Coronary artery (tissue), 2 donors: Measurements from ENCODE around the gene ZBTB43.

ENCODE experiments used
- DNase-seq: peaks from one replicate; pipeline ENCODE4 v3.0.0-alpha.2; 2017; ENCODE audit warnings: low spot score
- H3K27ac ChIP-seq, 2 donors: fragments of 200-600 bp; sonication (generic); one replicate each; pipeline ENCODE4 v1.5.1; 2016 to 2019
- H3K4me3 ChIP-seq: fragments of 200-600 bp; sonication (generic); 2 replicates; pipeline ENCODE4 v1.5.1; 2016; ENCODE audit warnings: mild to moderate bottlenecking, moderate library complexity
- CTCF ChIP-seq: fragments of 200-600 bp; sonication (generic); IDR thresholded peaks from one replicate; pipeline ENCODE4 v1.5.1; 2019; ENCODE audit warnings: antibody characterized with exemption

Gene ZBTB43

DNA sequence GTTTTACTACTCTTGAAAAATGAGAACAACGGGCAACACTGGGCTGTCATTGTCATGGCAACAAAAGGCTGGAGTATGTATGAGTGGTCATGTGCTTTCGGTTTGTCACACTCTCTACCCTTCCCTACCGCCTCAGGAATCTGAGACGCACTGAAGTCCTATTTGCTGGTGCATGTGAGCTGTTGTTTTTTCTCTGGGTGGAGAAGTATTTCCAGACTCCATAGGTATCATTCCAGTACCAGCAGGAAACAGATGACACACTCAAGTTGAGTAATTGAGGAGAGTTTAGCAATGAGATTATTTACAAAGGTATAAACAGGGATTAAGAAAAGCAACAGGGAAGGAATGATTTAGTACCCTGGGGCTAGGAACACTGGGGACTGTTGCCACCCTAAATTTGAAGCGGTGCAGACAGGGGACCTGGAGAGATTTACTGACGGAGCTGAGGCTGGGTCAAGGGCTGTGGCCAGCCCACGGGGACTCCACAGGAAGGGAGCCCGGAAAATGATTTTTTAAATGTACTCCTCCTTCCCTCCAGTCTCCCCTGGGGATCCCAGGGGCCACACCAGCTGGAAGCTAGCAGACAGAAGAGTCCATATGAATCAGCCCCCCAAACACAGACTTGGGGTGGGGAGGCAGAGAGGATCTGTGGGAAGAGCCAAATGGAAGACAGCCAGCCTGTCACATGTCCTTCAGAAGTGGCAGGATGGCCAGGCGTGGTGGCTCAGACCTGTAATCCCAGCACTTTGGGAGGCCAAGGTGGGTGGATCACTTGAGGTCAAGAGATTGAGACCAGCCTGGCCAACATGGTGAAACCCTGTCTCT, 13.2 kb upstream of the ZBTB43 start:
- no peak overlapping the region for H3K27ac ChIP-seq
- DNase-seq: no peak
- no peak for TF ChIP-seq CTCF

DNA sequence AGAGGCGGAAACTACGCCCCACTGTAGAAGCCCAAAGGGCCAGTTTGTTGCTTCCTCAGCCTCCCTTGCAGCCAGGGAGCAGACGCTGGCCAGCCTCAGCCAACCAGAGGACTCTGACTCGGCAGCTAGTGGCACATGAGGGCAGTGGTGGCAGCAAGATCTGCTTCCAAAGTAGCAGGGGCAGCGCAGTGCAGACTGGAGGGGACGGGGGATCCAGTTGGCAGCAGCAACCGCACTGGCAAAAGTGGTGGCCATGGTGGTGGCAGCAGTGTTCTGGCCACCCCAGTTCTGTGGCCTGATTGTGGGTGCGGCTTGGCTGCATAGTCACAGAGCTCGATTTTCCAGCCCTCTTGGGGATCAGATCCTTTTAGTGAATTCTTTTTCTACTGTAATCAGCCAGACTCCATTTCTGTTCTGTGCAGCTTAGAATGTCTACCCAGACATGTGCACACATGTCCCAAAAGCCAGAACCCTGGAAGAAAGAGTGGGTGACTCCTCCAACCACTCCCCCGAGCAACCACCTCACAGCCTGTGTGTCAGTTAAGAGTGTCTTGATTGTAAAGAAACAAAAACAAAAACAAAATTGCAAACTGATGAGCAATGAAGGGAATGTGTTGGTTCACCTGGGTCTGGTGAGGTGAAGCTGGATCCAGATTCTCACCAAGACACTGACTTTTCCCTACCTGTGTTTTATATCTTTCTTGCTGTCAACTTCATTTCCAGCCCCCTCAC, 11.0 kb upstream of the ZBTB43 start:
- H3K4me3 ChIP-seq: no peak overlapping the region
- DNase-seq: no peak
- H3K27ac ChIP-seq: no peak overlapping the region
- no peak for TF ChIP-seq CTCF

More for the DNA sequence above, 13.2 kb upstream of the ZBTB43 start:
- no peak overlapping the region for H3K4me3 ChIP-seq

GRCh38 chr9:126794441-126794840, 10.4 kb upstream of the ZBTB43 start:
- no peak for TF ChIP-seq CTCF
- DNase-seq: no peak
- no peak overlapping the region for H3K27ac ChIP-seq
- H3K4me3 ChIP-seq: no peak overlapping the region

DNA sequence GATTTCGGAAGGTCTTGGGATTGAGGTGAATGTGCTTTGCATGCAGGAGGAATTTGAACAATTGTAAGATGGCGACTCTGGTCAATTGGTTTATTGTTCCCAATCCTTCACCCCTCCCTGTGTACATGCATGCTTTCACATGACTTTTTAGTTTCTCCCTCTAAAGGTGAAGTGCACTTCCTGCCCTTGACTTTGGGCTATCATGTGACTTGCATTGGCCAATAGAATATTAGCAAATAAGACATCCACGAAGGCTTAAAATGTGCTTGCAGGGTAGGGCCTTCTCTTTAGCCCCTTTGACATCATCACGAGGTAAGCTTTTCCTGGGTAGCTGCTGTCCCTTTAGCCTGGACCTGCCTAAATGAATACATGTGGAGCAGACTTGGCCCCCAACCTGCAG, 8.1 kb upstream of the ZBTB43 start:
- no peak for DNase-seq
- H3K4me3 ChIP-seq: no peak overlapping the region
- no peak overlapping the region for H3K27ac ChIP-seq
- no peak for TF ChIP-seq CTCF

DNA sequence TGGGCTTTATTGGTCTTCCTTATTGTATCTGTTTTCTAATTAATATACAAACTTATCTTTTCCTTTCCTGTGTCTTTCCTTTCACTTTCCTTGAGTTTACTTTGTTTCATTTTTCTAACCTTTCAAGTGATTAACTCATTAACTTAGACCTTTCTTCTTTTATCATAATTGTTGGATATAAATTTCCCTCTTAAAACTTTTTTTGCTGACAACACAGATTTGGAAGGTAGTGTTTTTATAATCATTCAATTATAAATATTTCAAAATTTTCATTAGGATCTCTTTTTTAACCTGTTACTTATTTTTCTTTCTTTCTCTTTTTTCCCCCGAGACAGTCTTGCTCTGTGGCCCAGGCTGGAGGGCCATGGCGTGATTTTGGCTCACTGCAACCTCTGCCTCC, 6.9 kb upstream of the ZBTB43 start:
- Histone ChIP-seq H3K4me3 (no peak overlapping the region), H3K27ac (no peak overlapping the region)
- DNase-seq: no peak
- TF ChIP-seq CTCF: no peak

- no peak for TF ChIP-seq CTCF
- H3K4me3 ChIP-seq: no peak overlapping the region
- no peak overlapping the region for H3K27ac ChIP-seq
- no peak for DNase-seq
Observed at GRCh38 chr9:126799034-126799433, 5.8 kb upstream of the ZBTB43 start.
